Measurements from ENCODE around the gene HOXB8. TPM values are rescaled to one million over a fixed set of nuclear protein-coding genes. Genes with fewer than 3 reads are reported as not detected.

Gene HOXB8
- total RNA-seq, 1 donor from 2014 or later, result 22.9 TPM

GRCh38 chr17:48567646-48568354 is 47.3 kb downstream of the HOXB8 start:
- Mint-ChIP-seq H3K27me3 (ENCODE audit: low read depth) (peaks cover 12% of the 10 kb centered on the region), H3K4me1 (peaks cover 24% of the 10 kb centered on the region), H3K4me3 (no peak overlapping the region), H3K27ac (ENCODE audit: unreplicated experiment) (no peak overlapping the region), H3K9me3 (no peaks in the 10 kb centered on the region), H3K36me3 (ENCODE audit: low read depth) (peaks cover 2% of the 10 kb centered on the region)
- no peak for DNase-seq (ENCODE audit: low read depth, low spot score)
- TF ChIP-seq CTCF (conservative IDR thresholded peaks at IDR 0.05), result no peak

- DNase-seq (ENCODE audit: low read depth, low spot score), result no peak
- H3K27ac Mint-ChIP-seq (ENCODE audit: unreplicated experiment), result no peak overlapping the region
- TF ChIP-seq CTCF (conservative IDR thresholded peaks at IDR 0.05), result no peak
- H3K4me3 Mint-ChIP-seq, result no peak overlapping the region
- no peaks in the 10 kb centered on the region for H3K9me3 Mint-ChIP-seq
- H3K27me3 Mint-ChIP-seq (ENCODE audit: low read depth), result peaks cover 18% of the 10 kb centered on the region
- H3K4me1 Mint-ChIP-seq, result peaks cover 30% of the 10 kb centered on the region
- H3K36me3 Mint-ChIP-seq (ENCODE audit: low read depth), result peaks cover 2% of the 10 kb centered on the region
These were observed 47.9 kb downstream of the HOXB8 start for GRCh38 chr17:48567209-48567608.

DNA sequence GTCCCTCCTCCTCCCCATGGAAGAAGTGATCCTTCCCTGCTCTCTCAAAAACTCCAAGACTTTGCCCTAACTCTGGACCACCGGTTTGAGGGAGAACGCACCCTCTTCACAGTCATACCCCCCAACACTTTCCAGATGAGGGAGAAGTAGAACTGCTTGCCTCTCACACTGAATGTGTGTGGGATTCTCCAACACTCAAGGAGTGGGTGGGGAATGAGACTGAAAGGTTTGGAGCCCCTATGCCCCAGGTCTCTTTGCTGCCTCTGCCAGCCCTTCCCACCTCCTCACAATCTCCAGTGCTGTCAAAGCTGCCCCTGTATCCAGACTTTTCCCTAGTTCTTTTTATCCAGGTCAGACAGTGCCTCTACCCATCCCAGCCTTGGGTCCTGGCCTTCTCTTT is 48.4 kb downstream of the HOXB8 start:
- Mint-ChIP-seq H3K27ac (ENCODE audit: unreplicated experiment) (no peak overlapping the region), H3K36me3 (ENCODE audit: low read depth) (peaks cover 2% of the 10 kb centered on the region), H3K9me3 (no peaks in the 10 kb centered on the region), H3K4me1 (peaks cover 31% of the 10 kb centered on the region), H3K4me3 (no peak overlapping the region), H3K27me3 (ENCODE audit: low read depth) (peaks cover 22% of the 10 kb centered on the region)
- DNase-seq (ENCODE audit: low read depth, low spot score), result no peak
- TF ChIP-seq CTCF (conservative IDR thresholded peaks at IDR 0.05), result no peak

DNA sequence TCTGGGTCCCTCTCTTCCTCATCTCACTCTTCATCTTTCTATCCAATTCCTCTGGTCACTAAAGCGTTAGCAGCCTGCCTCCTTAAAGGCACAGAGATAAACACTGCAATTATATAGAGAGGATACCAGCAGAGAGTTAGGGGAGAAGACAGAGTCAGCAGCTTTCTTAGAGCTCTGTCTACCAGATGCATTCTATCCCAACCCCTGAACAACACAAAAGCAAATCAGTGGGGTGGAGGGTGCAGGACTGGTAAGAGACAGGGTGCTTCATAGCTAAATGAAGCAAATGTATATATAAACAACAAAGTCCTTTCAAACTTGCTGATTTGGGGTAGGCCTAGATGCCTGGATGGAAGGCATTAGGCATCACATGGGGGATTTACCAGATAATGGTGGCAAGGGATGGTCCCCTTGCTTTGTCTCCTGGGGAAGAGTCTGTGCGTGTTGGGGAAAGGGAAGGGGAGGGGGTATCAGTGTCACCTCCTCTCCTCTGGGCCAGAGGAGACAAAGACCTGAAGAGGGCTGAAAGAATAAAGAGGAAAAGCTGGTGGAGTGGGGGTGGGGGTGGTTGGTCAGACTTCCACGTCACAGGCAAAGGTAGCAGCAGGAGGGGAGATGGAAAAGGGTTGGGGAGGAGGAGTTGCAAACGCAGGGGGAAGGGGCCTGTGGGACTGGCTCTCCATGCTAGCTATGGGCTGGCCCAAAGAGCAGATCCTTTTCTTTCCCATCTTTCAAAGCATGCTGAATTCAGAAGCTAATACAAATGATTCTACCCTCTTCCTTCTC is 49.0 kb downstream of the HOXB8 start:
- H3K36me3 Mint-ChIP-seq (ENCODE audit: low read depth), result peaks cover 2% of the 10 kb centered on the region
- H3K9me3 Mint-ChIP-seq, result no peaks in the 10 kb centered on the region
- no peak overlapping the region for H3K27ac Mint-ChIP-seq (ENCODE audit: unreplicated experiment)
- no peak for DNase-seq (ENCODE audit: low read depth, low spot score)
- no peak overlapping the region for H3K4me3 Mint-ChIP-seq
- TF ChIP-seq CTCF (conservative IDR thresholded peaks at IDR 0.05), result no peak
- H3K4me1 Mint-ChIP-seq, result peaks cover 30% of the 10 kb centered on the region
- H3K27me3 Mint-ChIP-seq (ENCODE audit: low read depth), result peaks cover 28% of the 10 kb centered on the region

DNA sequence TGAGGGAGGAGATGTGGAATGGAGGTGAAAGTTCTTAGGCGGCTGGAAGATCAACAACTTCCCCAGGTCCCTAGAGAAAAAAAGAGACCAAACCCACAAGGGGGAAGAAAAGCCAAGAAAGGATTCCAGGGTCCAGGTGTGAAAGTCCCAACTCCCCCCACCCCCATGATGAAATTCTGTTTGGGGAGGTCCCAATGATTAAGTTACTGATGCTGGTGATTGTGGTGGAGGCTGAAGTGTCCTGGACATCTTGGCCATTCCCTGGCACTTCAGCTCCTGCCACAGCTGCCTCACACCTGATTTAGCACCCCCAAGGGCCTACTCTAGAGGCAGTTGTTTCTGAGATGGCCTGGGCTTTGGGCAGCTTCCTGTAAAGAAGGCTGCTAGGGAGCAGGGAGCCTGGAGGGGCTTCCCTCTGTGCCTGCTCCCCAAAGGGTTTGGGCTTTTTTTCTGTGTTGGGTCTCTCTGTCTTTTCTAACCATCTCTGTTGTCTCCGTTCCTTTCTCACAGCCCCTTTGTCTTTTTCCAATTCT is 50.0 kb downstream of the HOXB8 start:
- peaks cover 39% of the 10 kb centered on the region for H3K27me3 Mint-ChIP-seq (ENCODE audit: low read depth)
- H3K27ac Mint-ChIP-seq (ENCODE audit: unreplicated experiment), result peak overlapping the region; percentile 69
- TF ChIP-seq CTCF (conservative IDR thresholded peaks at IDR 0.05), result no peak
- H3K4me1 Mint-ChIP-seq, result peaks cover 30% of the 10 kb centered on the region
- H3K36me3 Mint-ChIP-seq (ENCODE audit: low read depth), result peaks cover 2% of the 10 kb centered on the region
- H3K9me3 Mint-ChIP-seq, result no peaks in the 10 kb centered on the region
- no peak overlapping the region for H3K4me3 Mint-ChIP-seq
- no peak for DNase-seq (ENCODE audit: low read depth, low spot score)

Data from neural crest cell (in vitro differentiated cells).